ENCODE measurements around the gene CRHR1.

- TF ChIP-seq, protein P1, sequence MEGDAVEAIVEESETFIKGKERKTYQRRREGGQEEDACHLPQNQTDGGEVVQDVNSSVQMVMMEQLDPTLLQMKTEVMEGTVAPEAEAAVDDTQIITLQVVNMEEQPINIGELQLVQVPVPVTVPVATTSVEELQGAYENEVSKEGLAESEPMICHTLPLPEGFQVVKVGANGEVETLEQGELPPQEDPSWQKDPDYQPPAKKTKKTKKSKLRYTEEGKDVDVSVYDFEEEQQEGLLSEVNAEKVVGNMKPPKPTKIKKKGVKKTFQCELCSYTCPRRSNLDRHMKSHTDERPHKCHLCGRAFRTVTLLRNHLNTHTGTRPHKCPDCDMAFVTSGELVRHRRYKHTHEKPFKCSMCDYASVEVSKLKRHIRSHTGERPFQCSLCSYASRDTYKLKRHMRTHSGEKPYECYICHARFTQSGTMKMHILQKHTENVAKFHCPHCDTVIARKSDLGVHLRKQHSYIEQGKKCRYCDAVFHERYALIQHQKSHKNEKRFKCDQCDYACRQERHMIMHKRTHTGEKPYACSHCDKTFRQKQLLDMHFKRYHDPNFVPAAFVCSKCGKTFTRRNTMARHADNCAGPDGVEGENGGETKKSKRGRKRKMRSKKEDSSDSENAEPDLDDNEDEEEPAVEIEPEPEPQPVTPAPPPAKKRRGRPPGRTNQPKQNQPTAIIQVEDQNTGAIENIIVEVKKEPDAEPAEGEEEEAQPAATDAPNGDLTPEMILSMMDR (IDR thresholded peaks at IDR 0.05) = no peak
- TF ChIP-seq POLR2A (IDR thresholded peaks at IDR 0.05) = no peak
These were observed 89.6 kb downstream of the CRHR1 start for GRCh38 chr17:45873728-45874127.

Data from body of pancreas (tissue), 4 donors.